Endothelial cell of umbilical vein (primary cell): ENCODE data around the gene MIR17HG. TPM values are rescaled to one million over a fixed set of nuclear protein-coding genes. Genes with fewer than 3 reads are reported as not detected.
"Not testable (repeated sequence)": the region's sequence is repeated elsewhere in the genome, so short reads cannot be mapped to it uniquely, and the experiment has no call there.

Experiments used
- BruUV-seq: library from RNA; stranded (reverse); fragments of 400-500 nt; replicated peaks from 2 replicates; lab custom pipeline; 2021; lab: Mats Ljungman, UMichigan
- CTCF ChIA-PET: fragments of 300-600, 350-600 bp; sonication (Branson Sonifier 250); formaldehyde crosslinking; loops from one replicate; lab custom pipeline; 2021; ENCODE audit warnings: antibody characterized with exemption, inconsistent platforms; lab: Charles Lee
- POLR2A ChIA-PET: fragments of 300-600, 350-600 bp; sonication (Branson Sonifier 250); formaldehyde crosslinking; loops from one replicate; lab custom pipeline; 2021; ENCODE audit warnings: antibody characterized with exemption, inconsistent platforms; lab: Charles Lee
- DNase-seq: peaks from one replicate; pipeline ENCODE4 v3.0.0-alpha.2; 2011; ENCODE audit warnings: low read depth, low spot score
- FAIRE-seq: peaks from 2 replicates; lab custom pipeline; 2011; peaks lifted over from hg19 to GRCh38; lab: Jason Lieb, UNC
- H2AFZ ChIP-seq: 2 replicates; pipeline ENCODE4 v1.6.0; 2012; ENCODE audit warnings: low read depth, low read length, control low read depth, inconsistent platforms
- H3K27ac ChIP-seq: 2 replicates; pipeline ENCODE4 v1.5.1; 2011; ENCODE audit warnings: low read depth, mild to moderate bottlenecking, control low read depth, low read length, moderate library complexity; ENCODE audit not compliant: insufficient read depth
- H3K27me3 ChIP-seq, 2 experiments: 2 replicates each; pipeline versions ENCODE4 v1.6.0 to v1.6.1; 2011; ENCODE audit warnings: low read length in 2 of 2, mixed read lengths in 1 of 2; ENCODE audit not compliant: control insufficient read depth in 2 of 2, insufficient read depth in 2 of 2
- H3K36me3 ChIP-seq, 2 experiments: 2 replicates in 1 of 2; 3 replicates in 1 of 2; pipeline ENCODE4 v1.5.1; 2011; ENCODE audit warnings: low read length in 2 of 2, mild to moderate bottlenecking in 1 of 2, moderate library complexity in 1 of 2; ENCODE audit not compliant: control insufficient read depth in 2 of 2, insufficient read depth in 2 of 2; ENCODE audit errors: extremely low read depth in 1 of 2
- H3K4me1 ChIP-seq: 3 replicates; pipeline ENCODE4 v1.5.1; 2011; ENCODE audit warnings: mild to moderate bottlenecking, low read length; ENCODE audit not compliant: control insufficient read depth, insufficient read depth; ENCODE audit errors: extremely low read depth
- H3K4me2 ChIP-seq: 2 replicates; pipeline ENCODE4 v1.6.1; 2011; ENCODE audit warnings: low read length, control low read depth, mixed read lengths; ENCODE audit not compliant: insufficient read depth
- H3K4me3 ChIP-seq, 3 experiments: fragments of 200-600 bp in 1 of 3; sonication (generic), shearing (Covaris generic) in 1 of 3; replicated peaks in 1 of 3; 2 replicates each; pipeline ENCODE4 v1.5.1; 2011 to 2016; ENCODE audit warnings: control low read depth in 3 of 3, low read length in 3 of 3, mild to moderate bottlenecking in 2 of 3, inconsistent platforms in 1 of 3, low read depth in 1 of 3, moderate library complexity in 1 of 3; ENCODE audit not compliant: insufficient read depth in 1 of 3
- H3K79me2 ChIP-seq: 2 replicates; pipeline ENCODE4 v1.6.0; 2012; ENCODE audit warnings: low read length, inconsistent platforms; ENCODE audit not compliant: control insufficient read depth, insufficient read depth
- H3K9ac ChIP-seq: replicated peaks from 2 replicates; pipeline ENCODE3; 2011; ENCODE audit warnings: low read length, control low read depth; ENCODE audit not compliant: insufficient read depth; ENCODE audit errors: extremely low read depth
- H3K9me1 ChIP-seq: replicated peaks from 3 replicates; pipeline ENCODE4 v1.6.0; 2011; ENCODE audit warnings: mild to moderate bottlenecking, low read length; ENCODE audit not compliant: control insufficient read depth, insufficient read depth; ENCODE audit errors: extremely low read depth
- H3K9me3 ChIP-seq: replicated peaks from 2 replicates; pipeline ENCODE4 v1.5.1; 2012; ENCODE audit warnings: low read length, inconsistent platforms; ENCODE audit not compliant: control insufficient read depth, insufficient read depth
- H4K20me1 ChIP-seq: replicated peaks from 2 replicates; pipeline ENCODE3; 2011; ENCODE audit warnings: mild to moderate bottlenecking, low read length; ENCODE audit not compliant: control insufficient read depth, insufficient read depth; ENCODE audit errors: extremely low read depth
- EZH2 ChIP-seq: IDR thresholded peaks from 2 replicates; pipeline ENCODE4 v1.6.1; 2012; ENCODE audit warnings: borderline replicate concordance, low read depth, mild to moderate bottlenecking, moderate library complexity, low read length, inconsistent platforms; ENCODE audit not compliant: severe bottlenecking
- FOS ChIP-seq: IDR thresholded peaks from 2 replicates; pipeline ENCODE4 v1.6.1; 2011; ENCODE audit warnings: mild to moderate bottlenecking, low read length, moderate library complexity, borderline replicate concordance; ENCODE audit not compliant: insufficient read depth
- GATA2 ChIP-seq: IDR thresholded peaks from 2 replicates; pipeline ENCODE4 v1.7.0; 2011; ENCODE audit warnings: low read depth, mild to moderate bottlenecking, moderate library complexity, mixed read lengths, low read length; ENCODE audit not compliant: insufficient read length, insufficient read depth
- JUN ChIP-seq: IDR thresholded peaks from 2 replicates; pipeline ENCODE4 v1.6.1; 2011; ENCODE audit warnings: borderline replicate concordance, low read depth; ENCODE audit not compliant: insufficient read length, insufficient read depth
- MYC ChIP-seq: IDR thresholded peaks from one replicate; pipeline ENCODE4 v1.6.1; 2011; ENCODE audit warnings: mild to moderate bottlenecking, low read depth, low read length
- POLR2A ChIP-seq: IDR thresholded peaks from 2 replicates; pipeline ENCODE4 v1.6.1; 2012; ENCODE audit warnings: low read depth, mild to moderate bottlenecking, control low read depth, low read length
- POLR2AphosphoS5 ChIP-seq: IDR thresholded peaks from 2 replicates; pipeline ENCODE4 v1.6.1; 2012; ENCODE audit warnings: low read depth, mild to moderate bottlenecking, control low read depth, low read length, moderate library complexity; ENCODE audit not compliant: insufficient read depth
- dilution Hi-C: fragments of 300-500 bp; cut with MboI; formaldehyde crosslinking; loops from one replicate; pipeline ENCODE4 v1.15.0; 2019; ENCODE audit warnings: low sequenced_read_pairs; ENCODE audit not compliant: extremely low pct_ligation_motif_present
- intact Hi-C: fragments of 100-400 bp; cut with micrococcal nuclease; formaldehyde crosslinking; loops from one replicate; pipeline ENCODE4 v1.10.0; 2022
- polyA plus RNA-seq, 4 experiments: library from polyadenylated mRNA; depleted of rRNA in 3 of 4; stranded (reverse) in 3 of 4; unstranded in 1 of 4; fragments of >200 nt; gene quantifications; 2 replicates each; pipeline versions ENCODE4 v1.2.1 to v1.2.3, GENCODE V29; 2011 to 2012; ENCODE audit warnings: missing spikeins in 1 of 4
- total RNA-seq: library from RNA; stranded (reverse); gene quantifications from 2 replicates; pipeline ENCODE4 v1.2.3, GENCODE V29; 2021
- TF ChIP-seq, protein P1 (sequence below), 2 donors: IDR thresholded peaks; 1 replicate in 1 of 2; 2 replicates in 1 of 2; pipeline ENCODE4 v1.5.1; 2011; ENCODE audit warnings: low read length in 2 of 2, mild to moderate bottlenecking in 2 of 2, moderate library complexity in 2 of 2, control low read depth in 1 of 2, inconsistent platforms in 1 of 2, low read depth in 1 of 2; ENCODE audit not compliant: insufficient read depth in 1 of 2; ENCODE audit errors: extremely low read depth in 1 of 2
- TF ChIP-seq, protein P2 (sequence below): IDR thresholded peaks from 2 replicates; pipeline ENCODE4 v1.6.1; 2011; ENCODE audit not compliant: insufficient read depth, insufficient read length

MIR17HG gene
- total and polyA plus RNA-seq, 2 donors (not counting 3 experiments of a cell fraction or from before 2014, with no cell fraction given) = 1.8 to 9.5 TPM

DNA sequence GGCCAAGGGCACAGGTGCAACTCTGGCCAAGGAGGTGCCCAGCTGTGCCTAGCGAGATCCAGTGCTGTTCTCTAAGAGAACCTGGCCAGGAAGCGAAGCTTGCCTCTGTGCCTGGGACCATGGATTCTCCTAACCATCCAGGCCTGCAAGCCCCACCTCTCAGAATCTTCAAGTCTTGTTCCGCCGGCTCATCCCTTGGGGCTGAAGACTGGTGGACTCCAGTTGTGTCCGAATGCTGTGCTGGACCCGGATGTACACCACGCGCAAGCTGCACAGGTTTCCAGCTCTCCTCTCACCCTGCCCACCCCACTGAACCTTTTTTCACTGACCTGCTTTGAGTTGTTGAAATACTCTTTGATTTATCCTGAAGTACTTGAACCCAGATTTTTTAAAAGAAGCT lies 27.5 kb upstream of the MIR17HG start:
- TF ChIP-seq POLR2AphosphoS5 (no peak), FOS (no peak), MYC (no peak), POLR2A (no peak), GATA2 (no peak), EZH2 (no peak), JUN (no peak)
- TF ChIP-seq, protein P1, sequence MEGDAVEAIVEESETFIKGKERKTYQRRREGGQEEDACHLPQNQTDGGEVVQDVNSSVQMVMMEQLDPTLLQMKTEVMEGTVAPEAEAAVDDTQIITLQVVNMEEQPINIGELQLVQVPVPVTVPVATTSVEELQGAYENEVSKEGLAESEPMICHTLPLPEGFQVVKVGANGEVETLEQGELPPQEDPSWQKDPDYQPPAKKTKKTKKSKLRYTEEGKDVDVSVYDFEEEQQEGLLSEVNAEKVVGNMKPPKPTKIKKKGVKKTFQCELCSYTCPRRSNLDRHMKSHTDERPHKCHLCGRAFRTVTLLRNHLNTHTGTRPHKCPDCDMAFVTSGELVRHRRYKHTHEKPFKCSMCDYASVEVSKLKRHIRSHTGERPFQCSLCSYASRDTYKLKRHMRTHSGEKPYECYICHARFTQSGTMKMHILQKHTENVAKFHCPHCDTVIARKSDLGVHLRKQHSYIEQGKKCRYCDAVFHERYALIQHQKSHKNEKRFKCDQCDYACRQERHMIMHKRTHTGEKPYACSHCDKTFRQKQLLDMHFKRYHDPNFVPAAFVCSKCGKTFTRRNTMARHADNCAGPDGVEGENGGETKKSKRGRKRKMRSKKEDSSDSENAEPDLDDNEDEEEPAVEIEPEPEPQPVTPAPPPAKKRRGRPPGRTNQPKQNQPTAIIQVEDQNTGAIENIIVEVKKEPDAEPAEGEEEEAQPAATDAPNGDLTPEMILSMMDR (IDR thresholded peaks at IDR 0.05; ENCODE audit: extremely low read depth in 1 of 2, insufficient read depth in 1 of 2, low read depth in 1 of 2, low read length in 2 of 2) = no peak
- TF ChIP-seq, protein P2, sequence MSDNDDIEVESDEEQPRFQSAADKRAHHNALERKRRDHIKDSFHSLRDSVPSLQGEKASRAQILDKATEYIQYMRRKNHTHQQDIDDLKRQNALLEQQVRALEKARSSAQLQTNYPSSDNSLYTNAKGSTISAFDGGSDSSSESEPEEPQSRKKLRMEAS = no peak
- no peak overlapping the region for H3K4me3 ChIP-seq
- H3K36me3 ChIP-seq = no peaks in the 10 kb centered on the region
- H4K20me1 ChIP-seq = no peaks in the 10 kb centered on the region
- DNase-seq = no peak
- BruUV-seq = no TSS peak
- intact Hi-C loops = no loop called here
- dilution Hi-C loops = no loop called here
- ChIA-PET POLR2A (no interaction called here), CTCF (no interaction called here)
- no peak overlapping the region for H3K9ac ChIP-seq
- H3K4me1 ChIP-seq = no peaks in the 10 kb centered on the region
- no peak overlapping the region for H3K4me2 ChIP-seq
- H3K79me2 ChIP-seq = no peaks in the 10 kb centered on the region
- peaks cover 2 to 15% of the 10 kb centered on the region in 2 experiments for H3K27me3 ChIP-seq
- no peak overlapping the region for H3K27ac ChIP-seq
- no peak overlapping the region for H2AFZ ChIP-seq
- H3K9me3 ChIP-seq = no peaks in the 10 kb centered on the region
- no peaks in the 10 kb centered on the region for H3K9me1 ChIP-seq
- FAIRE-seq = no peak

DNA sequence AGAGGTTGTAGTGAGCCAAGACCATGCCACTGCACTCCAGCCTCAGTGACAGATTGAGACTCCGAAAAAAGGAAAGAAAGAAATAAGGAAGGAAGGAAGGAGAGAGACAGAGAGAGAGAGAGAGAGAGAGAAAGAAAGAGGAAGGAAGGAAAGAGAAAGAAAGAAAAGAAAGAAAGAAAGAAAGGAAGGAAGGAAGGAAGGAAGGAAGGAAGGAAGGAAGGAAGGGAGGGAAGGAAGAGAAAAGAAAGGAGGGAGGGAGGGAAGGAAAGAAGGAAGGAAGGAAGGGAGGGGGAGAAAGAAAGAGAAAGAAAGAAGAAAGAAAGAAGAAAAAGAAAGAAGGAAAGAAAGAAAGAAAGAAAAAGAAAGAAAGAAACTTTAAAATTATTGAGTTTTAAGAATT lies 26.5 kb upstream of the MIR17HG start:
- H3K4me3 ChIP-seq, H3K9me3 ChIP-seq, intact Hi-C loops, H4K20me1 ChIP-seq, BruUV-seq, dilution Hi-C loops, H3K4me1 ChIP-seq, H3K4me2 ChIP-seq, H3K36me3 ChIP-seq, H3K27ac ChIP-seq, H3K79me2 ChIP-seq, H2AFZ ChIP-seq, FAIRE-seq, H3K9ac ChIP-seq, CTCF ChIA-PET, POLR2A ChIA-PET, H3K9me1 ChIP-seq, DNase-seq: not testable (repeated sequence)
- H3K27me3 ChIP-seq = peaks cover 2 to 14% of the 10 kb centered on the region in 2 experiments
